Upper lobe of right lung (tissue), 1 donor: ENCODE data around the gene IL16. TPM values are rescaled to one million over a fixed set of nuclear protein-coding genes. Genes with fewer than 3 reads are reported as not detected.

Experiments
- ATAC-seq: fragments of 200-7000 bp; cut with Tn5 transposase; one replicate; pipeline ENCODE4 v1.9.1; 2020; ENCODE audit warnings: mild to moderate bottlenecking, moderate library complexity
- DNase-seq: peaks from one replicate; pipeline ENCODE4 v3.0.0-alpha.2; 2020
- H3K27ac ChIP-seq: fragments of 200-600 bp; one replicate; pipeline ENCODE4 v1.8.0; 2022
- H3K27me3 ChIP-seq: fragments of 200-600 bp; one replicate; pipeline ENCODE4 v1.8.0; 2022; ENCODE audit warnings: mild to moderate bottlenecking
- H3K36me3 ChIP-seq: fragments of 200-600 bp; one replicate; pipeline ENCODE4 v1.8.0; 2022
- H3K4me1 ChIP-seq: fragments of 200-600 bp; one replicate; pipeline ENCODE4 v1.8.0; 2022
- H3K4me3 ChIP-seq: fragments of 200-600 bp; one replicate; pipeline ENCODE4 v1.8.0; 2022; ENCODE audit warnings: mild to moderate bottlenecking
- H3K9me3 ChIP-seq: fragments of 200-600 bp; one replicate; pipeline ENCODE4 v1.8.0; 2022
- CTCF ChIP-seq: fragments of 200-600 bp; IDR thresholded peaks from one replicate; pipeline ENCODE4 v1.8.0; 2022; ENCODE audit warnings: antibody characterized with exemption
- intact Hi-C: fragments of 100-400 bp; cut with DNase I; formaldehyde crosslinking; loops from one replicate; pipeline ENCODE4 v1.11.0; 2022
- total RNA-seq: library from RNA; stranded (reverse); fragmentation: NEBNext Ultra II Directional; extraction: Animal tissue kit (Norgen Biotek cat#: 25700); gene quantifications from one replicate; pipeline ENCODE4 v1.2.1, GENCODE V29; 2021
- donor health status: DM: no; HTN: yes; CAD: no; lungs with severe emphysema.

The IL16 gene
- total RNA-seq, 1 donor from 2014 or later, result 39.3 TPM

- DNase-seq (no peak), ATAC-seq (no peak)
- intact Hi-C loops, result loop anchor here (10.0 kb wide), 1 partner anchor 645 kb away; no protein-coding TSS in a partner anchor
- no peaks in the 10 kb centered on the region for H3K27me3 ChIP-seq
- no peaks in the 10 kb centered on the region for H3K9me3 ChIP-seq
- H3K4me3 ChIP-seq, result peak overlapping the region; percentile 49
- no peak for TF ChIP-seq CTCF
- peak overlapping the region; percentile 79 for H3K27ac ChIP-seq
- peaks cover 60% of the 10 kb centered on the region for H3K36me3 ChIP-seq
- H3K4me1 ChIP-seq, result peaks cover 66% of the 10 kb centered on the region
Observed at GRCh38 chr15:81299630-81300273, 103.1 kb downstream of the IL16 start.

- Histone ChIP-seq H3K27me3 (no peaks in the 10 kb centered on the region), H3K27ac (no peak overlapping the region), H3K9me3 (no peaks in the 10 kb centered on the region), H3K36me3 (peaks cover 77% of the 10 kb centered on the region), H3K4me1 (peaks cover 50% of the 10 kb centered on the region), H3K4me3 (peak overlapping the region; percentile 49)
- ATAC-seq, result no peak
- DNase-seq, result no peak
- no peak for TF ChIP-seq CTCF
- intact Hi-C loops, result no loop called here
Observed at GRCh38 chr15:81301385-81301784, 104.7 kb downstream of the IL16 start.

- TF ChIP-seq CTCF, result no peak
- Histone ChIP-seq H3K4me1 (peaks cover 45% of the 10 kb centered on the region), H3K9me3 (no peaks in the 10 kb centered on the region), H3K27me3 (no peaks in the 10 kb centered on the region), H3K4me3 (peak overlapping the region; percentile 49), H3K36me3 (peaks cover 79% of the 10 kb centered on the region), H3K27ac (peak overlapping the region; percentile 56)
- ATAC-seq, result peak; percentile 77
- intact Hi-C loops, result no loop called here
- no peak for DNase-seq
Observed at GRCh38 chr15:81301815-81302399, 105.2 kb downstream of the IL16 start.

- peak overlapping the region; percentile 56 for H3K27ac ChIP-seq
- ATAC-seq (peak; percentile 42), DNase-seq (no peak)
- H3K4me1 ChIP-seq, result peaks cover 38% of the 10 kb centered on the region
- H3K27me3 ChIP-seq, result no peaks in the 10 kb centered on the region
- H3K4me3 ChIP-seq, result peak overlapping the region; percentile 9
- H3K9me3 ChIP-seq, result no peaks in the 10 kb centered on the region
- peaks cover 85% of the 10 kb centered on the region for H3K36me3 ChIP-seq
- TF ChIP-seq CTCF, result no peak
- intact Hi-C loops, result no loop called here
Observed at GRCh38 chr15:81302701-81303109, 106.0 kb downstream of the IL16 start.

- Histone ChIP-seq H3K4me3 (no peak overlapping the region), H3K4me1 (peaks cover 38% of the 10 kb centered on the region), H3K9me3 (no peaks in the 10 kb centered on the region), H3K27me3 (no peaks in the 10 kb centered on the region), H3K36me3 (peaks cover 91% of the 10 kb centered on the region), H3K27ac (peak overlapping the region; percentile 45)
- intact Hi-C loops, result no loop called here
- peak; percentile 44 for DNase-seq
- TF ChIP-seq CTCF, result no peak
- ATAC-seq, result no peak
Observed at GRCh38 chr15:81303244-81304225, 106.9 kb downstream of the IL16 start.
